HepG2 (cell line): ENCODE measurements around the gene RAB3C.

Source experiments
- ATF6 ChIP-seq: sonication (generic); formaldehyde crosslinking; conservative IDR thresholded peaks from 2 replicates; pipeline ENCODE4 v1.4.0; 2020; ENCODE audit warnings: missing genetic modification reagents
- NBN ChIP-seq: fragments of 450-650 bp; conservative IDR thresholded peaks from 2 replicates; pipeline ENCODE4 v1.6.1; 2017
- NFE2 ChIP-seq: sonication (generic); formaldehyde crosslinking; IDR thresholded peaks from 2 replicates; pipeline ENCODE4 v1.4.0; 2020; ENCODE audit warnings: missing genetic modification reagents
- NFRKB ChIP-seq: fragments of 450-650 bp; IDR thresholded peaks from 2 replicates; pipeline ENCODE4 v1.6.1; 2017
- POGZ ChIP-seq: sonication (generic); formaldehyde crosslinking; IDR thresholded peaks from 2 replicates; pipeline ENCODE4 v1.4.0; 2020; ENCODE audit warnings: mild to moderate bottlenecking, missing genetic modification reagents
- PRDM10 ChIP-seq: sonication (generic); formaldehyde crosslinking; IDR thresholded peaks from 2 replicates; pipeline ENCODE4 v1.4.0; 2020; ENCODE audit warnings: low read depth, missing genetic modification reagents
- PTBP1 ChIP-seq: fragments of 200-400 bp; formaldehyde crosslinking; IDR thresholded peaks from 2 replicates; pipeline ENCODE4 v1.6.1; 2018; ENCODE audit warnings: low read length, low read depth; ENCODE audit not compliant: poor library complexity, severe bottlenecking
- RFX5 ChIP-seq: IDR thresholded peaks from 2 replicates; pipeline ENCODE4 v1.6.1; 2011; ENCODE audit warnings: low read depth, low read length, improper control_type of control experiment
- TCF7L2 ChIP-seq: IDR thresholded peaks from 2 replicates; pipeline ENCODE4 v1.6.1; 2011; ENCODE audit warnings: mild to moderate bottlenecking, low read depth, low read length, moderate library complexity
- ZBTB49 ChIP-seq: sonication (generic); formaldehyde crosslinking; IDR thresholded peaks from 2 replicates; pipeline ENCODE4 v1.4.0; 2020; ENCODE audit warnings: missing genetic modification reagents, borderline replicate concordance
- ZNF263 ChIP-seq: sonication (generic); formaldehyde crosslinking; IDR thresholded peaks from 2 replicates; pipeline ENCODE4 v1.4.0; 2020; ENCODE audit warnings: missing genetic modification reagents
- ZNF644 ChIP-seq: IDR thresholded peaks from 2 replicates; pipeline ENCODE4 v1.6.1; 2016; ENCODE audit warnings: low read depth
- TF ChIP-seq, protein P1 (sequence below): sonication (generic); formaldehyde crosslinking; conservative IDR thresholded peaks from 2 replicates; pipeline ENCODE4 v1.4.0; 2020; ENCODE audit warnings: missing genetic modification reagents
- TF ChIP-seq, protein P2 (sequence below): sonication (generic); formaldehyde crosslinking; IDR thresholded peaks from 2 replicates; pipeline ENCODE4 v1.5.0; 2020; ENCODE audit warnings: mild to moderate bottlenecking, missing genetic modification reagents, moderate library complexity

DNA sequence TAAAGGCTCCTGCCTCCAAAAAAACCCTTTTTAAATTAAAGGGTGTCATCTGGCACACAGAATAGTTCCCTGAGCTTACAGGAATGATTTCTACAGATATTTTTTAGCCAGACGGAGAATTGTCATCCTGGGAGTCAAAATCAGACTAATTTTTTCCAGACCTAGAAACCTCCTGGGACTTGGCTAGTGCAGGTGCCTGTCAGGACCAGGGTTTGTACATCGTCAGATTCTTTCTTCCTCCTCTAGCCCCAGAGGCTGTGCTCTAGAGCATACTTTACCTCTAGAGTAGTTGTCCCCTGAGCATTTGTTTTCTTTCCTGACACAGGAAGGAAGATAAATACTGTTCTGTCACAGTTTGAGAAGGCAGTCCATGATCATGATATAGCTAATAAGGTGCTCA lies 52.5 kb downstream of the RAB3C start:
- no peak for TF ChIP-seq PTBP1
- TF ChIP-seq RFX5 = no peak
- TF ChIP-seq, protein P1, sequence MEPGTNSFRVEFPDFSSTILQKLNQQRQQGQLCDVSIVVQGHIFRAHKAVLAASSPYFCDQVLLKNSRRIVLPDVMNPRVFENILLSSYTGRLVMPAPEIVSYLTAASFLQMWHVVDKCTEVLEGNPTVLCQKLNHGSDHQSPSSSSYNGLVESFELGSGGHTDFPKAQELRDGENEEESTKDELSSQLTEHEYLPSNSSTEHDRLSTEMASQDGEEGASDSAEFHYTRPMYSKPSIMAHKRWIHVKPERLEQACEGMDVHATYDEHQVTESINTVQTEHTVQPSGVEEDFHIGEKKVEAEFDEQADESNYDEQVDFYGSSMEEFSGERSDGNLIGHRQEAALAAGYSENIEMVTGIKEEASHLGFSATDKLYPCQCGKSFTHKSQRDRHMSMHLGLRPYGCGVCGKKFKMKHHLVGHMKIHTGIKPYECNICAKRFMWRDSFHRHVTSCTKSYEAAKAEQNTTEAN (CRISPR knock-in tag) = no peak
- no peak for TF ChIP-seq PRDM10 (CRISPR knock-in tag)
- TF ChIP-seq, protein P2, sequence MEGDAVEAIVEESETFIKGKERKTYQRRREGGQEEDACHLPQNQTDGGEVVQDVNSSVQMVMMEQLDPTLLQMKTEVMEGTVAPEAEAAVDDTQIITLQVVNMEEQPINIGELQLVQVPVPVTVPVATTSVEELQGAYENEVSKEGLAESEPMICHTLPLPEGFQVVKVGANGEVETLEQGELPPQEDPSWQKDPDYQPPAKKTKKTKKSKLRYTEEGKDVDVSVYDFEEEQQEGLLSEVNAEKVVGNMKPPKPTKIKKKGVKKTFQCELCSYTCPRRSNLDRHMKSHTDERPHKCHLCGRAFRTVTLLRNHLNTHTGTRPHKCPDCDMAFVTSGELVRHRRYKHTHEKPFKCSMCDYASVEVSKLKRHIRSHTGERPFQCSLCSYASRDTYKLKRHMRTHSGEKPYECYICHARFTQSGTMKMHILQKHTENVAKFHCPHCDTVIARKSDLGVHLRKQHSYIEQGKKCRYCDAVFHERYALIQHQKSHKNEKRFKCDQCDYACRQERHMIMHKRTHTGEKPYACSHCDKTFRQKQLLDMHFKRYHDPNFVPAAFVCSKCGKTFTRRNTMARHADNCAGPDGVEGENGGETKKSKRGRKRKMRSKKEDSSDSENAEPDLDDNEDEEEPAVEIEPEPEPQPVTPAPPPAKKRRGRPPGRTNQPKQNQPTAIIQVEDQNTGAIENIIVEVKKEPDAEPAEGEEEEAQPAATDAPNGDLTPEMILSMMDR (CRISPR knock-in tag) = no peak
- TF ChIP-seq ATF6 (CRISPR knock-in tag) = no peak
- no peak for TF ChIP-seq NFRKB
- TF ChIP-seq ZNF644 = no peak
- no peak for TF ChIP-seq TCF7L2
- TF ChIP-seq POGZ (CRISPR knock-in tag) = no peak
- no peak for TF ChIP-seq ZNF263 (CRISPR knock-in tag)
- TF ChIP-seq NFE2 (CRISPR knock-in tag) = no peak
- no peak for TF ChIP-seq NBN
- no peak for TF ChIP-seq ZBTB49 (CRISPR knock-in tag)
